ENCODE measurements around the gene TMED3. TPM values are rescaled to one million over a fixed set of nuclear protein-coding genes. Genes with fewer than 3 reads are reported as not detected.

The TMED3 gene
- total and polyA plus RNA-seq, 2 donors from 2014 or later: 40.5 to 105 TPM

DNA sequence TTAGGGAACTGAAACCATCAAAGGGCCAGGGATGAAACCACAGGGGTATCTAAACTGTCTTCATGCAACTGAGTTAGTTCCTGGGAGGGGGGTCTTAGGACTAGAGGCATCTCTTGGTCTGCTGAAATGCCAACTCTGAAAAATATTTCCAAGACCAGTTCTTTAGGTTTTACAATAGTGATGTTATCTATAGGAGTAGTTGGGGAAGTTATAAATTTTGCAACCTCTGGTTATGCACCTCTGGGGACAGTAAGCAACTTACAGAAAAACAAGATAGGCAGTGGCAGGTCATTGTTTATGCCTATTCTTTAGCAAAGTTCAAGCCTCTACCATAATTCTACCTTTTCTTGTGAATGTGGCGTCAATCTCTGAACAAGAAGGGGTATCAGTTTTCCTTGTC, 60.7 kb downstream of the TMED3 start:
- H3K36me3 ChIP-seq (ENCODE audit: control insufficient read depth in 2 of 3, insufficient read depth in 3 of 3, low read length in 3 of 3): no peaks in the 10 kb centered on the region
- H3K9me3 ChIP-seq (ENCODE audit: control insufficient read depth in 2 of 3, insufficient read depth in 1 of 3, low read length in 3 of 3): no peaks in the 10 kb centered on the region
- no peak overlapping the region for H3K4me3 ChIP-seq (ENCODE audit: low read length in 3 of 3)
- H3K9ac ChIP-seq (ENCODE audit: low read length in 3 of 3): no peak overlapping the region
- FAIRE-seq: no peak
- DNase-seq: no peak
- H3K27ac ChIP-seq (ENCODE audit: low read depth in 2 of 2, low read length in 2 of 2): no peak overlapping the region
- no peaks in the 10 kb centered on the region for H3K4me1 ChIP-seq (ENCODE audit: control insufficient read depth in 2 of 3, insufficient read depth in 2 of 3, low read depth in 1 of 3, low read length in 3 of 3)
- intact Hi-C loops (cut with DNase I): no loop called here
- TF ChIP-seq, protein P1, sequence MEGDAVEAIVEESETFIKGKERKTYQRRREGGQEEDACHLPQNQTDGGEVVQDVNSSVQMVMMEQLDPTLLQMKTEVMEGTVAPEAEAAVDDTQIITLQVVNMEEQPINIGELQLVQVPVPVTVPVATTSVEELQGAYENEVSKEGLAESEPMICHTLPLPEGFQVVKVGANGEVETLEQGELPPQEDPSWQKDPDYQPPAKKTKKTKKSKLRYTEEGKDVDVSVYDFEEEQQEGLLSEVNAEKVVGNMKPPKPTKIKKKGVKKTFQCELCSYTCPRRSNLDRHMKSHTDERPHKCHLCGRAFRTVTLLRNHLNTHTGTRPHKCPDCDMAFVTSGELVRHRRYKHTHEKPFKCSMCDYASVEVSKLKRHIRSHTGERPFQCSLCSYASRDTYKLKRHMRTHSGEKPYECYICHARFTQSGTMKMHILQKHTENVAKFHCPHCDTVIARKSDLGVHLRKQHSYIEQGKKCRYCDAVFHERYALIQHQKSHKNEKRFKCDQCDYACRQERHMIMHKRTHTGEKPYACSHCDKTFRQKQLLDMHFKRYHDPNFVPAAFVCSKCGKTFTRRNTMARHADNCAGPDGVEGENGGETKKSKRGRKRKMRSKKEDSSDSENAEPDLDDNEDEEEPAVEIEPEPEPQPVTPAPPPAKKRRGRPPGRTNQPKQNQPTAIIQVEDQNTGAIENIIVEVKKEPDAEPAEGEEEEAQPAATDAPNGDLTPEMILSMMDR (IDR thresholded peaks at IDR 0.05; ENCODE audit: borderline replicate concordance, extremely low read depth, insufficient read depth): no peak
- H3K27me3 ChIP-seq (ENCODE audit: control insufficient read depth, insufficient read depth, low read length): no peaks in the 10 kb centered on the region

DNA sequence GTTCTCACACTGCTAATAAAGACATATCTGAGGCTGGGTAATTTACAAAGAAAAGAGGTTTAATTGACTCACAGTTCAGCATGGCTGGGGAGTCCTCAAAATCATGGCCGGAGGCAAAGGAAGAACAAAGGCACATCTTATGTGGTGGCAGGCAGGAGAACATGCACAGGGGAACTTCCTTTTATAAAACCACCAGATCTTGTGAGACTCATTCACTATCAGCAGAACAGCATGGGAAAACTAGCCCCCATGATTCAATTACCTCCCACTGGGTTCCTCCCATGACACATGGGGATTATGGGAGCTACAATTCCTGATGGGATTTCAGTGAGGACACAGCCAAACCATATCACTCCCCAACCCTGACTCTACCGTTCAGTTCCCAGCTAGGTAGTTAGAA, 61.5 kb downstream of the TMED3 start:
- Histone ChIP-seq H3K9me3 (ENCODE audit: control insufficient read depth in 2 of 3, insufficient read depth in 1 of 3, low read length in 3 of 3) (no peaks in the 10 kb centered on the region), H3K36me3 (ENCODE audit: control insufficient read depth in 2 of 3, insufficient read depth in 3 of 3, low read length in 3 of 3) (no peaks in the 10 kb centered on the region), H3K27me3 (ENCODE audit: control insufficient read depth, insufficient read depth, low read length) (no peaks in the 10 kb centered on the region), H3K9ac (ENCODE audit: low read length in 3 of 3) (no peak overlapping the region), H3K4me3 (ENCODE audit: low read length in 3 of 3) (no peak overlapping the region), H3K4me1 (ENCODE audit: control insufficient read depth in 2 of 3, insufficient read depth in 2 of 3, low read depth in 1 of 3, low read length in 3 of 3) (no peaks in the 10 kb centered on the region), H3K27ac (ENCODE audit: low read depth in 2 of 2, low read length in 2 of 2) (no peak overlapping the region)
- DNase-seq (no peak), FAIRE-seq (no peak)
- intact Hi-C loops (cut with DNase I): no loop called here
- TF ChIP-seq, protein P1 (IDR thresholded peaks at IDR 0.05; ENCODE audit: borderline replicate concordance, extremely low read depth, insufficient read depth): no peak

Other genes starting within 250 kb of the TMED3 start
- gene RASGRF1, start 220.3 kb upstream of the TMED3 start, total RNA-seq: 0.98 TPM
- gene RASGRF1, start 220.3 kb upstream of the TMED3 start, polyA plus RNA-seq (ENCODE audit: insufficient read depth, low read depth, low replicate concordance): 4.2 TPM
- not detected for gene ANKRD34C, start 28.4 kb upstream of the TMED3 start, total RNA-seq
- gene ANKRD34C, start 28.4 kb upstream of the TMED3 start, polyA plus RNA-seq (ENCODE audit: insufficient read depth, low read depth, low replicate concordance): 0.11 TPM
- 0.47 TPM for gene MINAR1, start 121.2 kb downstream of the TMED3 start, total RNA-seq
- gene MINAR1, start 121.2 kb downstream of the TMED3 start, polyA plus RNA-seq (ENCODE audit: insufficient read depth, low read depth, low replicate concordance): 0.15 TPM

Data from kidney (tissue), 14 donors.